Esophagus muscularis mucosa (tissue), 4 donors: ENCODE data around the gene FAM180B. TPM values are rescaled to one million over a fixed set of nuclear protein-coding genes. Genes with fewer than 3 reads are reported as not detected.
A peak's percentile ranks its signal among the peaks of the same experiment; 100 is the strongest.

Experiments
- DNase-seq: peaks from one replicate; pipeline ENCODE4 v3.0.0-alpha.2; 2017; ENCODE audit errors: extremely low spot score
- H3K27ac ChIP-seq, 4 donors: fragments of 200-600 bp; sonication (generic); replicated peaks in 1 of 4; 1 replicate in 3 of 4; 2 replicates in 1 of 4; pipeline ENCODE4 v1.5.1; 2016 to 2019; ENCODE audit warnings: mild to moderate bottlenecking in 1 of 4
- H3K27me3 ChIP-seq, 4 donors: fragments of 200-600 bp; sonication (generic); one replicate each; pipeline versions ENCODE4 v1.5.1 to v1.6.0; 2016 to 2019
- H3K36me3 ChIP-seq, 4 donors: fragments of 200-600 bp; sonication (generic); one replicate each; pipeline ENCODE4 v1.5.1; 2016 to 2019
- H3K4me1 ChIP-seq, 4 donors: fragments of 200-600 bp; sonication (generic); one replicate each; pipeline ENCODE4 v1.5.1; 2016 to 2019
- H3K4me3 ChIP-seq, 4 donors: fragments of 200-600 bp; sonication (generic); 1 replicate in 2 of 4; 2 replicates in 2 of 4; pipeline ENCODE4 v1.5.1; 2016 to 2019; ENCODE audit warnings: mild to moderate bottlenecking in 4 of 4, moderate library complexity in 1 of 4
- H3K9me3 ChIP-seq, 4 donors: fragments of 200-600 bp; sonication (generic); 1 replicate in 3 of 4; 2 replicates in 1 of 4; pipeline ENCODE4 v1.5.1; 2016 to 2019
- CTCF ChIP-seq, 3 experiments: fragments of 200-600 bp in 2 of 3; fragments of 450-650 bp in 1 of 3; sonication (generic) in 2 of 3; IDR thresholded peaks; one replicate each; pipeline ENCODE4 v1.5.1; 2017 to 2019; ENCODE audit warnings: antibody characterized with exemption in 3 of 3, mild to moderate bottlenecking in 2 of 3, moderate library complexity in 1 of 3
- EP300 ChIP-seq: sonication (generic); formaldehyde crosslinking; IDR thresholded peaks from one replicate; pipeline ENCODE4 v1.6.1; 2017; ENCODE audit warnings: antibody characterized with exemption
- POLR2A ChIP-seq: fragments of 450-650 bp; IDR thresholded peaks from one replicate; pipeline ENCODE4 v1.6.1; 2017; ENCODE audit warnings: antibody characterized with exemption, moderate library complexity, mild to moderate bottlenecking, low read depth
- POLR2AphosphoS5 ChIP-seq, 2 donors: sonication (generic); formaldehyde crosslinking; IDR thresholded peaks; one replicate each; pipeline ENCODE4 v1.6.1; 2017; ENCODE audit warnings: antibody characterized with exemption in 2 of 2
- WGBS: methylation state at CpG from one replicate; pipeline ENCODE4 v1.1.5; 2018; 5-methylcytosine and 5-hydroxymethylcytosine counted together
- intact Hi-C: fragments of 100-400 bp; cut with DNase I; formaldehyde crosslinking; loops from one replicate; pipeline ENCODE4 v1.15.1; 2023
- total RNA-seq, 4 donors: library from RNA; depleted of rRNA; stranded (reverse); fragments of >200 nt; gene quantifications; one replicate each; pipeline versions ENCODE4 v1.1.0 to v1.2.1, GENCODE V29; 2016

Gene FAM180B
- total RNA-seq, 4 donors from 2014 or later, result 0.66 to 0.80 TPM; not detected in 2

GRCh38 chr11:47593492-47593933 is 7.0 kb downstream of the FAM180B start:
- peaks cover 14 to 28% (median 22%) of the 10 kb centered on the region in 4 donors for H3K4me1 ChIP-seq
- WGBS, result 8% methylated on average over 1 of the region's 6 CpGs

GRCh38 chr11:47593934-47594855 is 7.7 kb downstream of the FAM180B start, which contains the start of gene C1QTNF4:
TSS of gene C1QTNF4 (minus strand) at chr11:47594411. CDS start at chr11:47590810, 3,601 bp downstream.
- intact Hi-C loops, result no loop called here
- 3% methylated on average over 42 of the region's 48 CpGs for WGBS
- DNase-seq, result no peak
- peaks cover 0 to 64% (median 34%) of the 10 kb centered on the region in 4 donors for H3K27me3 ChIP-seq
- H3K4me1 ChIP-seq, result peaks cover 14 to 27% (median 19%) of the 10 kb centered on the region in 4 donors
- H3K4me3 ChIP-seq, result peak within 1 kb of the TSS; percentile 31 to 52 (median 40)
- TF ChIP-seq POLR2AphosphoS5 (IDR thresholded peaks at IDR 0.05) (no peak), POLR2A (no peak), CTCF (IDR thresholded peaks at IDR 0.05) (no peak), EP300 (no peak)
- no peaks in the 10 kb centered on the region for H3K9me3 ChIP-seq
- no peak within 1 kb of the TSS for H3K27ac ChIP-seq
- no peaks in the 10 kb centered on the region for H3K36me3 ChIP-seq

More at GRCh38 chr11:47593492-47593933, 7.0 kb downstream of the FAM180B start:
- Histone ChIP-seq H3K9me3 (no peaks in the 10 kb centered on the region), H3K4me3 (peak overlapping the region; percentile 31 to 52 (median 40)), H3K27me3 (peaks cover 0 to 67% (median 34%) of the 10 kb centered on the region in 4 donors), H3K36me3 (no peaks in the 10 kb centered on the region), H3K27ac (no peak overlapping the region)
- intact Hi-C loops, result no loop called here
- no peak for TF ChIP-seq CTCF (IDR thresholded peaks at IDR 0.05)
- TF ChIP-seq POLR2A, result no peak
- no peak for TF ChIP-seq EP300
- TF ChIP-seq POLR2AphosphoS5 (IDR thresholded peaks at IDR 0.05), result no peak
- DNase-seq, result no peak

GRCh38 chr11:47595029-47595428 is 8.6 kb downstream of the FAM180B start:
- 76% methylated on average over 5 of the region's 7 CpGs for WGBS
- DNase-seq, result no peak
- Histone ChIP-seq H3K9me3 (no peaks in the 10 kb centered on the region), H3K4me3 (no peak overlapping the region), H3K27ac (no peak overlapping the region), H3K27me3 (peaks cover 0 to 55% (median 30%) of the 10 kb centered on the region in 4 donors), H3K4me1 (peaks cover 12 to 18% (median 14%) of the 10 kb centered on the region in 4 donors), H3K36me3 (no peaks in the 10 kb centered on the region)
- intact Hi-C loops, result no loop called here
- TF ChIP-seq CTCF (IDR thresholded peaks at IDR 0.05), result no peak
- TF ChIP-seq POLR2A, result no peak
- no peak for TF ChIP-seq POLR2AphosphoS5 (IDR thresholded peaks at IDR 0.05)
- TF ChIP-seq EP300, result no peak

GRCh38 chr11:47595967-47596366 is 9.5 kb downstream of the FAM180B start:
- intact Hi-C loops, result no loop called here
- Histone ChIP-seq H3K4me1 (peaks cover 12 to 14% (median 13%) of the 10 kb centered on the region in 4 donors), H3K27me3 (peaks cover 0 to 46% (median 24%) of the 10 kb centered on the region in 4 donors), H3K27ac (no peak overlapping the region), H3K36me3 (no peaks in the 10 kb centered on the region), H3K9me3 (no peaks in the 10 kb centered on the region), H3K4me3 (no peak overlapping the region)
- no peak for TF ChIP-seq POLR2AphosphoS5 (IDR thresholded peaks at IDR 0.05)
- no peak for TF ChIP-seq CTCF (IDR thresholded peaks at IDR 0.05)
- no peak for TF ChIP-seq EP300
- TF ChIP-seq POLR2A, result no peak
- 94% methylated on average over 1 of the region's 1 CpG for WGBS
- no peak for DNase-seq
